ENCODE data around the gene MRPL46. TPM values are rescaled to one million over a fixed set of nuclear protein-coding genes. Genes with fewer than 3 reads are reported as not detected.

The MRPL46 gene
- total RNA-seq, 1 experiment from 2014 or later = 44.2 TPM

DNA sequence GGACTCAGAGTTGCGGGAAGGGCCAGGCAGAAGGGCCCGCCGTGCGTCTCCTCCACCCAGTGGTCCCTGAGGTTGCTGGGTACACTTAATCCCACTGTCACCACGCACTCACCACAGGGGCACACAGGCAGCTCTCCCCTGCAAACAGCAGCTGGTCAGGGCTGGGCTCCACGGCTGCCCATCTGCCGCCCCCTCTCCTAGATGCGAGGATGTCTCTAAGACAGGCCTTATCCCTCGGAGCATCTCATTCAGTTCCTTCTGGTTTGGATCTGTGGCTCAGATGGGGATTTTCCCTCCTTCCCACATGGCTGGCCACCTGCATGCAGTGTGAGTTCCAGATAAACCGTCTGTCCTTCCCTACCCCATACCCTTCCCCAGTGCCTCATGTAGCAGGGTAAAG is 26.7 kb upstream of the MRPL46 start:
- Histone ChIP-seq H3K27ac (ENCODE audit: low read depth, low read length, poor library complexity, severe bottlenecking) (no peak overlapping the region), H3K4me3 (ENCODE audit: low read depth, low read length, poor library complexity, severe bottlenecking) (no peak overlapping the region), H3K27me3 (replicated peaks; ENCODE audit: insufficient read depth, low read depth, low read length, poor library complexity) (no peaks in the 10 kb centered on the region), H3K9me3 (ENCODE audit: low read depth, low read length, poor library complexity, severe bottlenecking) (no peaks in the 10 kb centered on the region), H3K36me3 (ENCODE audit: insufficient read depth, low read length, poor library complexity, severe bottlenecking) (no peaks in the 10 kb centered on the region), H3K4me1 (ENCODE audit: insufficient read depth, low read length, poor library complexity, severe bottlenecking) (no peaks in the 10 kb centered on the region)
- DNase-seq (ENCODE audit: low spot score) = no peak
- intact Hi-C loops (cut with micrococcal nuclease; ENCODE audit: unreplicated experiment) = no loop called here
- POLR2A ChIA-PET (ENCODE audit: low non-redundant PET) = no interaction called here
- TF ChIP-seq CTCF (conservative IDR thresholded peaks at IDR 0.05; ENCODE audit: low read depth, low read length) (no peak), EZH2 (IDR thresholded peaks at IDR 0.05; ENCODE audit: borderline replicate concordance, low read depth, low read length, poor library complexity, severe bottlenecking) (no peak)
- CTCF ChIA-PET = no interaction called here
- BruUV-seq (replicated peaks) = no TSS peak

DNA sequence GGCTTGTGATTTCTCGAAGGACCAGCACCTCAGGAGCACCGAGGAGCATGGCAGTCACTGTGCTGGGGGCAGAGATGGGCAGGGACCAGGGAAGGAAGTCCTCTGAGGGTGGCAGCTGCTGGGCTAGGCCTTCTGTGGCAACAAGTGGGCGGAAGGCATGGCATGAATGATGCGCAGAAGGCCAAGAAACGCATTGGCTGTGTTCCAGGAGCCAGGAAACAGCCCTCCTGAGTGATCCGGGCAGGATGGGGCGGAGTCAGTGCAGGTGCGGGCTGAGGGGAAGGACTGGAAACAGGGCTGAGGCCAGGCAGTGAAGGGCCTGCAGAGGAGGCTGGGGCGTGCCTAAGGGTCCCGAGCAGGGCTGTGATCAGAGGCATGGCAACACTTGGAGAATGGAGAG is 24.0 kb upstream of the MRPL46 start:
- intact Hi-C loops (cut with micrococcal nuclease; ENCODE audit: unreplicated experiment) = no loop called here
- H3K36me3 ChIP-seq (ENCODE audit: insufficient read depth, low read length, poor library complexity, severe bottlenecking) = no peaks in the 10 kb centered on the region
- no peaks in the 10 kb centered on the region for H3K9me3 ChIP-seq (ENCODE audit: low read depth, low read length, poor library complexity, severe bottlenecking)
- CTCF ChIA-PET = no interaction called here
- no peak for TF ChIP-seq CTCF (conservative IDR thresholded peaks at IDR 0.05; ENCODE audit: low read depth, low read length)
- no peak for TF ChIP-seq EZH2 (IDR thresholded peaks at IDR 0.05; ENCODE audit: borderline replicate concordance, low read depth, low read length, poor library complexity, severe bottlenecking)
- DNase-seq (ENCODE audit: low spot score) = no peak
- H3K4me3 ChIP-seq (ENCODE audit: low read depth, low read length, poor library complexity, severe bottlenecking) = no peak overlapping the region
- POLR2A ChIA-PET (ENCODE audit: low non-redundant PET) = no interaction called here
- H3K27ac ChIP-seq (ENCODE audit: low read depth, low read length, poor library complexity, severe bottlenecking) = no peak overlapping the region
- no peaks in the 10 kb centered on the region for H3K27me3 ChIP-seq (replicated peaks; ENCODE audit: insufficient read depth, low read depth, low read length, poor library complexity)
- no TSS peak for BruUV-seq (replicated peaks)
- H3K4me1 ChIP-seq (ENCODE audit: insufficient read depth, low read length, poor library complexity, severe bottlenecking) = no peaks in the 10 kb centered on the region

DNA sequence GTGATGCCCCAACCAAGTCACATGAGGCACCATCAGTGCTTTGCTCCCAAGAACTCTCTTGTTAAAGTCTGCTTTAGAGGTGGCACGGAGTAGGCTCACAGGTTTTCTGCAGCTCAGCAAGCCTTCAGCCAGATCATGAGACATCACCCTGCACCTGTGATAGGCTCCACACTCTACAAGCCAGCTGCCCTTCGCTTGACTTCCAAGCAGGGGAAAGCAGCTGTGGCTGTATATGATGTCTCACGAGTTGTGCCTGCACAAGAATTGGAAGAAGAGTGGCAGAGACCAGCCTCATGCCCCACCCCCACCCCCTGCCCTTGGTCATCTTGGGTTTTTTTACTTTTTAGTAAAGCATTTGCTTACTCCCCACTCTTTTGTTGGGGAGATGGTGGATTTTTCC is 22.8 kb upstream of the MRPL46 start:
- no TSS peak for BruUV-seq (replicated peaks)
- TF ChIP-seq EZH2 (IDR thresholded peaks at IDR 0.05; ENCODE audit: borderline replicate concordance, low read depth, low read length, poor library complexity, severe bottlenecking) (no peak), CTCF (conservative IDR thresholded peaks at IDR 0.05; ENCODE audit: low read depth, low read length) (no peak)
- no peak overlapping the region for H3K4me3 ChIP-seq (ENCODE audit: low read depth, low read length, poor library complexity, severe bottlenecking)
- intact Hi-C loops (cut with micrococcal nuclease; ENCODE audit: unreplicated experiment) = no loop called here
- no peaks in the 10 kb centered on the region for H3K36me3 ChIP-seq (ENCODE audit: insufficient read depth, low read length, poor library complexity, severe bottlenecking)
- CTCF ChIA-PET = no interaction called here
- no peaks in the 10 kb centered on the region for H3K4me1 ChIP-seq (ENCODE audit: insufficient read depth, low read length, poor library complexity, severe bottlenecking)
- no peaks in the 10 kb centered on the region for H3K27me3 ChIP-seq (replicated peaks; ENCODE audit: insufficient read depth, low read depth, low read length, poor library complexity)
- H3K27ac ChIP-seq (ENCODE audit: low read depth, low read length, poor library complexity, severe bottlenecking) = no peak overlapping the region
- DNase-seq (ENCODE audit: low spot score) = no peak
- no peaks in the 10 kb centered on the region for H3K9me3 ChIP-seq (ENCODE audit: low read depth, low read length, poor library complexity, severe bottlenecking)
- POLR2A ChIA-PET (ENCODE audit: low non-redundant PET) = no interaction called here
